Osteoblast (primary cell): ENCODE data around the gene PLET1. TPM values are rescaled to one million over a fixed set of nuclear protein-coding genes. Genes with fewer than 3 reads are reported as not detected.

Experiments
- DNase-seq: peaks from one replicate; pipeline ENCODE4 v3.0.0; 2011; ENCODE audit warnings: low spot score, mixed read lengths; ENCODE audit not compliant: insufficient read length; ENCODE audit errors: missing footprints
- H2AFZ ChIP-seq: 2 replicates; pipeline ENCODE4 v1.6.0; 2011; ENCODE audit warnings: mild to moderate bottlenecking, low read length
- H3K27ac ChIP-seq: 2 replicates; pipeline ENCODE4 v1.5.1; 2011; ENCODE audit warnings: mild to moderate bottlenecking, low read depth, low read length, moderate library complexity
- H3K27me3 ChIP-seq: 2 replicates; pipeline ENCODE4 v1.6.0; 2012; ENCODE audit warnings: mild to moderate bottlenecking, control low read depth, inconsistent platforms, low read length, moderate library complexity; ENCODE audit not compliant: insufficient read depth
- H3K36me3 ChIP-seq: 2 replicates; pipeline ENCODE4 v1.5.1; 2011; ENCODE audit warnings: mild to moderate bottlenecking, low read length, control low read depth, moderate library complexity; ENCODE audit not compliant: insufficient read depth
- H3K4me1 ChIP-seq: 2 replicates; pipeline ENCODE4 v1.5.1; 2011; ENCODE audit warnings: mild to moderate bottlenecking, low read length, control low read depth, moderate library complexity; ENCODE audit not compliant: insufficient read depth
- H3K4me2 ChIP-seq: 2 replicates; pipeline ENCODE4 v1.6.0; 2011; ENCODE audit warnings: mild to moderate bottlenecking, low read length; ENCODE audit not compliant: insufficient read depth
- H3K4me3 ChIP-seq: fragments of 200-600 bp; sonication (generic); 3 replicates; pipeline ENCODE4 v1.5.1; 2012; ENCODE audit warnings: mild to moderate bottlenecking, low read length, inconsistent platforms; ENCODE audit not compliant: insufficient read depth
- H3K79me2 ChIP-seq: 2 replicates; pipeline ENCODE4 v1.6.0; 2012; ENCODE audit warnings: mild to moderate bottlenecking, low read length, control low read depth, inconsistent platforms; ENCODE audit not compliant: insufficient read depth
- H3K9me3 ChIP-seq: 2 replicates; pipeline ENCODE4 v1.5.1; 2011; ENCODE audit warnings: low read depth, low read length, control low read depth
- H4K20me1 ChIP-seq: 2 replicates; pipeline ENCODE4 v1.6.0; 2012; ENCODE audit warnings: mild to moderate bottlenecking, low read length, control low read depth; ENCODE audit not compliant: insufficient read depth
- CTCF ChIP-seq: IDR thresholded peaks from 2 replicates; pipeline ENCODE4 v1.5.1; 2011; ENCODE audit warnings: mild to moderate bottlenecking, low read depth, low read length, moderate library complexity; ENCODE audit errors: extremely low read depth
- total RNA-seq: library from RNA; depleted of rRNA; stranded (reverse); fragments of >200 nt; gene quantifications from 2 replicates; pipeline ENCODE4 v1.2.3, GENCODE V29; 2012

Gene PLET1
- total RNA-seq, 1 donor: not detected

DNA sequence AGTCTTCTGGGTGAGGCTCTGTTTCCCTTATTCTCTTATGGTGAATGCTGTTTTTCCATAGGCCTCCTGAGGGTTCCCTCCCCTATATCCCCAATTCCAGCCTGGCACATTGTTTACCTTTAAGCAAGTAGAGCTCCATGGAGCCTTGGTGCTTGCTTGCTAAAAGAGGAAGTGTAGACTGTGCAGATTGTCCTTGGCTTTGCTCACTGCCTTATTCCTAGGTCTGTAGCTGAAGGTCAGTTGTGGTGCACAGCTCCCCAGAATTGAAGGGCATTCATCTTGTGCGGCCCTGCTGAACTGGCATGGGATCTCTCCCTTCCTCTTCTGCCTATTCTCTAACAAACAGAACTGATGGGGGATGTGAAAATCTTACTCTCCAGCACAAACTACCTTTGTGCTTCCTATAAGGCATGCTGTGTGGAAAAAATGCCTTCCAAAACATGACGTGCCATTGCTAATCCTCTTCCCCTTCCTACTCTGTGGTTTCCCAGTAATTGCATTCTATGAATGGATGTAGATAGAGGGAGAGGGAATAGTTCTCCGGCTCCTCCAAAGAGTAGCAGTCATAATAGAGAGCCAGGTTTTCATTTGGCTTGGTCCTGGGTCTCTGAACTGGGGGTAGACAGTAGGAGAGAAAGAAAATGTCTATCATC is 34.2 kb upstream of the PLET1 start:
- Histone ChIP-seq H3K36me3 (no peaks in the 10 kb centered on the region), H3K4me2 (no peak overlapping the region), H3K4me1 (peaks cover 33% of the 10 kb centered on the region), H4K20me1 (no peaks in the 10 kb centered on the region), H2AFZ (peak overlapping the region; percentile 34), H3K9me3 (no peaks in the 10 kb centered on the region), H3K27me3 (no peaks in the 10 kb centered on the region), H3K4me3 (no peak overlapping the region), H3K79me2 (no peaks in the 10 kb centered on the region), H3K27ac (peak overlapping the region; percentile 98)
- no peak for DNase-seq
- TF ChIP-seq CTCF: no peak

GRCh38 chr11:112293614-112294013 is 33.0 kb upstream of the PLET1 start:
- DNase-seq: no peak
- peak overlapping the region; percentile 26 for H3K4me3 ChIP-seq

GRCh38 chr11:112292785-112293407 is 32.2 kb upstream of the PLET1 start:
- Histone ChIP-seq H3K4me3 (peak overlapping the region; percentile 3), H3K79me2 (no peaks in the 10 kb centered on the region), H2AFZ (no peak overlapping the region), H3K36me3 (no peaks in the 10 kb centered on the region), H3K27me3 (no peaks in the 10 kb centered on the region), H3K4me1 (peaks cover 36% of the 10 kb centered on the region), H3K9me3 (no peaks in the 10 kb centered on the region), H3K4me2 (peak overlapping the region; percentile 65), H3K27ac (peak overlapping the region; percentile 98), H4K20me1 (no peaks in the 10 kb centered on the region)
- no peak for TF ChIP-seq CTCF
- peak; percentile 92 for DNase-seq

More at GRCh38 chr11:112293614-112294013, 33.0 kb upstream of the PLET1 start:
- Histone ChIP-seq H2AFZ (peak overlapping the region; percentile 33), H3K27me3 (no peaks in the 10 kb centered on the region), H4K20me1 (no peaks in the 10 kb centered on the region), H3K9me3 (no peaks in the 10 kb centered on the region), H3K79me2 (no peaks in the 10 kb centered on the region), H3K36me3 (no peaks in the 10 kb centered on the region), H3K4me1 (peaks cover 36% of the 10 kb centered on the region), H3K4me2 (peak overlapping the region; percentile 65), H3K27ac (peak overlapping the region; percentile 98)
- no peak for TF ChIP-seq CTCF

DNA sequence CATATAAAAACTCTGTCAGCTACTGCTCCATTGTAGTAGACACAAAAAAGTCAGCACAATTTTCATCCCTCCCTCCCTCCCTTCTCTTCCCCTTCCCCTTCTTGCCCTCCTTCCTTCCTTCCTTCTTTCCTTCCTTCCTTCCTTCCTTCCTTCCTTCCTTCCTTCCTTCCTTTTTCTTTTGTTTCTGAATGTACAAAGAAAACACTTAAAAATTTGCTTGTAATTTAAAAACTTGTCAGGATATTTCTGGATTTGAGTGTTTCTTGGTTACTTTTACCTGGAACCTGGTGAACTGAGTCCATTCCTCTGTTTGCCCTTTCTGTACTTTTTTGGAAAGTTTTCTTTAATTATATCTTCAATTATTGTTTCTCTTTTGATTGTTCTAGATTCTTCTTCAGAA is 31.5 kb upstream of the PLET1 start:
- no peaks in the 10 kb centered on the region for H3K9me3 ChIP-seq
- H3K4me1 ChIP-seq: peaks cover 36% of the 10 kb centered on the region
- no peaks in the 10 kb centered on the region for H4K20me1 ChIP-seq
- H3K4me2 ChIP-seq: peak overlapping the region; percentile 65
- H3K79me2 ChIP-seq: no peaks in the 10 kb centered on the region
- H3K4me3 ChIP-seq: no peak overlapping the region
- H2AFZ ChIP-seq: no peak overlapping the region
- DNase-seq: no peak
- no peak for TF ChIP-seq CTCF
- no peaks in the 10 kb centered on the region for H3K36me3 ChIP-seq
- peak overlapping the region; percentile 98 for H3K27ac ChIP-seq
- H3K27me3 ChIP-seq: no peaks in the 10 kb centered on the region
